CD14-positive monocyte (primary cell): Measurements from ENCODE around the gene HAPLN2. TPM values are rescaled to one million over a fixed set of nuclear protein-coding genes. Genes with fewer than 3 reads are reported as not detected.
A peak's percentile ranks its signal among the peaks of the same experiment; 100 is the strongest.

Experiments
- DNase-seq, 3 donors: peaks; one replicate each; pipeline ENCODE4 v3.0.0-alpha.2; 2011 to 2022
- H2AFZ ChIP-seq: 2 replicates; pipeline ENCODE4 v1.6.0; 2012; ENCODE audit warnings: mild to moderate bottlenecking, low read depth, low read length, inconsistent platforms; ENCODE audit not compliant: insufficient read depth, poor library complexity, severe bottlenecking
- H3K27ac ChIP-seq, 2 donors: 1 replicate in 1 of 2; 2 replicates in 1 of 2; pipeline ENCODE4 v1.5.1; 2012 to 2013; ENCODE audit warnings: low read length in 2 of 2, control low read depth in 1 of 2, inconsistent platforms in 1 of 2, low read depth in 1 of 2, mild to moderate bottlenecking in 1 of 2
- H3K27me3 ChIP-seq, 2 donors: one replicate each; pipeline versions ENCODE4 v1.6.0 to v1.6.1; 2011 to 2013; ENCODE audit warnings: low read length in 2 of 2; ENCODE audit not compliant: control insufficient read depth in 2 of 2, insufficient read depth in 2 of 2
- H3K36me3 ChIP-seq, 2 donors: replicated peaks in 1 of 2; 1 replicate in 1 of 2; 2 replicates in 1 of 2; pipeline versions ENCODE4 v1.5.1 to v1.6.1; 2012 to 2013; ENCODE audit warnings: low read length in 2 of 2, control low read depth in 1 of 2, inconsistent platforms in 1 of 2, mild to moderate bottlenecking in 1 of 2; ENCODE audit not compliant: insufficient read depth in 2 of 2, control insufficient read depth in 1 of 2
- H3K4me1 ChIP-seq, 2 donors: 1 replicate in 1 of 2; 2 replicates in 1 of 2; pipeline versions ENCODE4 v1.5.1 to v1.6.1; 2012 to 2013; ENCODE audit warnings: low read length in 2 of 2, control low read depth in 1 of 2, inconsistent platforms in 1 of 2, mild to moderate bottlenecking in 1 of 2, moderate library complexity in 1 of 2; ENCODE audit not compliant: insufficient read depth in 2 of 2, control insufficient read depth in 1 of 2
- H3K4me2 ChIP-seq: replicated peaks from 2 replicates; pipeline ENCODE3; 2012; ENCODE audit warnings: low read length, moderate library complexity, mild to moderate bottlenecking; ENCODE audit not compliant: poor library complexity, severe bottlenecking; ENCODE audit errors: extremely low read depth
- H3K4me3 ChIP-seq, 3 experiments: fragments of 200-600 bp in 1 of 3; sonication (generic) in 1 of 3; replicated peaks in 1 of 3; 1 replicate in 2 of 3; 2 replicates in 1 of 3; pipeline ENCODE4 v1.5.1; 2011 to 2013; ENCODE audit warnings: low read length in 3 of 3, mild to moderate bottlenecking in 3 of 3, control low read depth in 2 of 3, low read depth in 2 of 3, inconsistent platforms in 1 of 3, moderate library complexity in 1 of 3
- H3K79me2 ChIP-seq: 2 replicates; pipeline ENCODE4 v1.6.0; 2012; ENCODE audit warnings: mild to moderate bottlenecking, control low read depth, inconsistent platforms, low read length, moderate library complexity; ENCODE audit not compliant: insufficient read depth
- H3K9ac ChIP-seq: 2 replicates; pipeline ENCODE4 v1.6.0; 2017; ENCODE audit warnings: low read length, mild to moderate bottlenecking; ENCODE audit not compliant: insufficient read depth, poor library complexity, severe bottlenecking
- H3K9me3 ChIP-seq, 2 donors: replicated peaks in 1 of 2; 1 replicate in 1 of 2; 2 replicates in 1 of 2; pipeline versions ENCODE4 v1.5.1 to v1.6.1; 2012 to 2013; ENCODE audit warnings: low read length in 2 of 2, control low read depth in 1 of 2; ENCODE audit not compliant: control insufficient read depth in 1 of 2, insufficient read depth in 1 of 2
- H4K20me1 ChIP-seq: 2 replicates; pipeline ENCODE4 v1.6.0; 2012; ENCODE audit warnings: mild to moderate bottlenecking, low read length, control low read depth, moderate library complexity; ENCODE audit not compliant: insufficient read depth
- H3K27ac Mint-ChIP-seq, 7 donors: one replicate each; pipeline ENCODE4 v1.8.0; 2020; ENCODE audit warnings: mild to moderate bottlenecking in 7 of 7, mixed read lengths in 7 of 7, moderate library complexity in 6 of 7, inconsistent platforms in 2 of 7
- H3K27me3 Mint-ChIP-seq, 3 donors: one replicate each; pipeline ENCODE4 v1.8.0; 2021 to 2022; ENCODE audit warnings: low read depth in 3 of 3, mild to moderate bottlenecking in 3 of 3, mixed read lengths in 3 of 3, moderate library complexity in 3 of 3, inconsistent platforms in 1 of 3
- H3K36me3 Mint-ChIP-seq, 2 donors: one replicate each; pipeline ENCODE4 v1.8.0; 2020; ENCODE audit warnings: mixed read lengths in 2 of 2, inconsistent platforms in 1 of 2, mild to moderate bottlenecking in 1 of 2
- H3K4me1 Mint-ChIP-seq: one replicate; pipeline ENCODE4 v1.8.0; 2020; ENCODE audit warnings: mild to moderate bottlenecking, mixed read lengths
- H3K4me3 Mint-ChIP-seq, 2 donors: one replicate each; pipeline ENCODE4 v1.8.0; 2020; ENCODE audit warnings: mild to moderate bottlenecking in 2 of 2, mixed read lengths in 2 of 2, moderate library complexity in 1 of 2
- H3K9me3 Mint-ChIP-seq, 7 donors: one replicate each; pipeline ENCODE4 v1.8.0; 2020 to 2022; ENCODE audit warnings: mixed read lengths in 7 of 7, mild to moderate bottlenecking in 6 of 7, moderate library complexity in 6 of 7, inconsistent platforms in 2 of 7
- CTCF ChIP-seq: fragments of 200-600 bp; IDR thresholded peaks from one replicate; pipeline ENCODE4 v1.8.0; 2022; ENCODE audit warnings: antibody characterized with exemption, mild to moderate bottlenecking
- WGBS: methylation state at CpG from one replicate; pipeline ENCODE4 v1.1.5; 2013; ENCODE audit warnings: missing lambda C conversion rate; ENCODE audit not compliant: insufficient coverage; 5-methylcytosine and 5-hydroxymethylcytosine counted together
- intact Hi-C, 2 donors: fragments of 100-400 bp; cut with micrococcal nuclease; formaldehyde crosslinking; loops; one replicate each; pipeline versions ENCODE4 v1.15.0 to v1.15.1; 2023
- polyA plus RNA-seq, 3 donors: library from polyadenylated mRNA; depleted of rRNA in 1 of 3; unstranded in 2 of 3; stranded (reverse) in 1 of 3; fragments of 300-500 nt in 2 of 3; fragments of >200 nt in 1 of 3; fragmentation: Illumina TruSeq in 2 of 3; gene quantifications; 1 replicate in 2 of 3; 2 replicates in 1 of 3; pipeline ENCODE4 v1.2.3, GENCODE V29; 2012 to 2021

Gene HAPLN2
- polyA plus RNA-seq, 3 donors = not detected

GRCh38 chr1:156581661-156582387 lies 37.4 kb upstream of the HAPLN2 start:
- H3K9me3 ChIP-seq = no peaks in the 10 kb centered on the region
- peak overlapping the region; percentile 47 for H3K4me2 ChIP-seq
- 40% methylated on average over 21 of the region's 21 CpGs for WGBS
- DNase-seq = no peak
- H2AFZ ChIP-seq = peak overlapping the region; percentile 94
- no peaks in the 10 kb centered on the region for H3K79me2 ChIP-seq
- peaks cover 16 to 20% of the 10 kb centered on the region in 2 donors for H3K4me1 ChIP-seq
- H3K9ac ChIP-seq = peak overlapping the region; percentile 45
- peak overlapping the region; percentile 64 to 80 for H3K4me3 Mint-ChIP-seq
- H3K27ac ChIP-seq = peak overlapping the region; percentile 13 to 51
- H3K27me3 Mint-ChIP-seq = peaks cover under 1 to 6% (median 2%) of the 10 kb centered on the region in 3 donors
- H3K4me1 Mint-ChIP-seq = peaks cover 28% of the 10 kb centered on the region
- H3K36me3 ChIP-seq = no peaks in the 10 kb centered on the region
- intact Hi-C loops = loop anchor here in 1 of 2 donors (1.0 to 5.0 kb wide), 2 partner anchors 9 to 40 kb away; partner anchors contain the start of gene NAXE
- TF ChIP-seq CTCF = no peak
- peak overlapping the region in 1 of 3 experiments; percentile 46 for H3K4me3 ChIP-seq
- H3K27me3 ChIP-seq = no peaks in the 10 kb centered on the region
- no peaks in the 10 kb centered on the region for H3K9me3 Mint-ChIP-seq
- peak overlapping the region in 3 of 7 donors; percentile 38 to 80 (median 61) for H3K27ac Mint-ChIP-seq
- no peaks in the 10 kb centered on the region for H3K36me3 Mint-ChIP-seq
- no peaks in the 10 kb centered on the region for H4K20me1 ChIP-seq

- no peak for DNase-seq
- Mint-ChIP-seq H3K4me1 (peaks cover 28% of the 10 kb centered on the region), H3K4me3 (peak overlapping the region; percentile 64 to 80), H3K9me3 (no peaks in the 10 kb centered on the region), H3K27ac (peak overlapping the region in 4 of 7 donors; percentile 4 to 80 (median 38)), H3K27me3 (peaks cover 0 to 6% (median 2%) of the 10 kb centered on the region in 3 donors), H3K36me3 (no peaks in the 10 kb centered on the region)
- no peaks in the 10 kb centered on the region for H3K9me3 ChIP-seq
- H3K4me1 ChIP-seq = peaks cover 16 to 20% of the 10 kb centered on the region in 2 donors
- H3K79me2 ChIP-seq = no peaks in the 10 kb centered on the region
- H3K4me3 ChIP-seq = peak overlapping the region in 1 of 3 experiments; percentile 46
- no peaks in the 10 kb centered on the region for H4K20me1 ChIP-seq
- intact Hi-C loops = loop anchor here in 1 of 2 donors (1.0 to 5.0 kb wide), 2 partner anchors 9 to 40 kb away; partner anchors contain the start of gene NAXE
- H3K4me2 ChIP-seq = peak overlapping the region; percentile 47
- H2AFZ ChIP-seq = peak overlapping the region; percentile 94
- 28% methylated on average over 6 of the region's 9 CpGs for WGBS
- H3K27ac ChIP-seq = peak overlapping the region; percentile 13 to 51
- no peak for TF ChIP-seq CTCF
- H3K9ac ChIP-seq = peak overlapping the region; percentile 45
- no peaks in the 10 kb centered on the region for H3K27me3 ChIP-seq
- no peaks in the 10 kb centered on the region for H3K36me3 ChIP-seq
These were observed 36.7 kb upstream of the HAPLN2 start for GRCh38 chr1:156582388-156583017.
